GM12875 (cell line): Measurements from ENCODE around the gene HLA-DQA2.
"Not testable (repeated sequence)": the region's sequence is repeated elsewhere in the genome, so short reads cannot be mapped to it uniquely, and the experiment has no call there.

Source experiments
- H3K4me3 ChIP-seq: one replicate; pipeline ENCODE4 v1.5.1; 2011; ENCODE audit warnings: low read depth, low read length, control low read depth
- TF ChIP-seq, protein P1 (sequence below): IDR thresholded peaks from 2 replicates; pipeline ENCODE4 v1.5.1; 2011; ENCODE audit warnings: low read depth, mild to moderate bottlenecking, control low read depth, inconsistent platforms, low read length, moderate library complexity, borderline replicate concordance; ENCODE audit not compliant: insufficient read depth

The HLA-DQA2 gene

DNA sequence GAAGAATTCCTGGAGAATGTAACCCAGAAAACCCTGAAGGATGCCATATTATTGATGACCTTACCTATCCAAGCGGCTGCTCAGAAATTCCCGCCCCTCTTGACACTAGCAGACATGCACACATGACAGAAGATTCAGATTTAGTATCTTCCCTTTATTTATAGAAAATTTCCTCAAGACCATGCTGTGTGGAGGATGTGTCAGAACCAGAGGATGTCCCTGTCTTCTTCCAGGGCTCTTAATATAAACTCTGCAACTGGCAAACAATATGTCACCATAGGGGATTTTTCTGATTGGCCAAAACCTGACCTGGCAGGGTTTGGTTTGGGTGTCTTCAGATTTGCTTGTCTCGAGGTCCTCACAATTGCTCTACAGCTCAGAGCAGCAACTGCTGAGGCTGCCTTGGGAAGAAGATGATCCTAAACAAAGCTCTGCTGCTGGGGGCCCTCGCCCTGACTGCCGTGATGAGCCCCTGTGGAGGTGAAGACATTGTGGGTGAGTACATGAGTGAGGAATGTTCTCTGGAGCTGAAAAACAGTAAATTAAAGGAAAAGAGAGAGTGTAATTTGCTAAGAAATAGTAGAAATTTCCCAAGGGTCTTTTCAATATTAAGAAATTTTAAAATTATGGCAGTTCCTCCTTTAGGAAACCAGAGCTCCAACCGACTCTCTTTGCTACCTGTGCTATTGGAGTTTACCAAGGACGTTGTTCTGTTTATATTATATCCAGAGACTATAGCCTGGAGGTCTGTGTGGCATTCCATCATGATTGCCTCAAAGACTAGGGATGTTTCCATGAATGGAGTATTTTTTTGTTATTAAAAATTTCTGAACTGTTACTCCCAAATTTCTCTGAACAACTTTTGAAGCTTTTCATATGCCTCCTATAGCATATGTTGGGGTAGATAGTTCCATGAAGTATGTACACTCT is at the start of gene HLA-DQA2:
Gene HLA-DQA2 (plus strand): TSS at position 361 of the 930 bp plus-strand sequence. CDS start 53 bp downstream, at position 414.
- TF ChIP-seq, protein P1, sequence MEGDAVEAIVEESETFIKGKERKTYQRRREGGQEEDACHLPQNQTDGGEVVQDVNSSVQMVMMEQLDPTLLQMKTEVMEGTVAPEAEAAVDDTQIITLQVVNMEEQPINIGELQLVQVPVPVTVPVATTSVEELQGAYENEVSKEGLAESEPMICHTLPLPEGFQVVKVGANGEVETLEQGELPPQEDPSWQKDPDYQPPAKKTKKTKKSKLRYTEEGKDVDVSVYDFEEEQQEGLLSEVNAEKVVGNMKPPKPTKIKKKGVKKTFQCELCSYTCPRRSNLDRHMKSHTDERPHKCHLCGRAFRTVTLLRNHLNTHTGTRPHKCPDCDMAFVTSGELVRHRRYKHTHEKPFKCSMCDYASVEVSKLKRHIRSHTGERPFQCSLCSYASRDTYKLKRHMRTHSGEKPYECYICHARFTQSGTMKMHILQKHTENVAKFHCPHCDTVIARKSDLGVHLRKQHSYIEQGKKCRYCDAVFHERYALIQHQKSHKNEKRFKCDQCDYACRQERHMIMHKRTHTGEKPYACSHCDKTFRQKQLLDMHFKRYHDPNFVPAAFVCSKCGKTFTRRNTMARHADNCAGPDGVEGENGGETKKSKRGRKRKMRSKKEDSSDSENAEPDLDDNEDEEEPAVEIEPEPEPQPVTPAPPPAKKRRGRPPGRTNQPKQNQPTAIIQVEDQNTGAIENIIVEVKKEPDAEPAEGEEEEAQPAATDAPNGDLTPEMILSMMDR, result no peak
- no peak within 1 kb of the TSS for H3K4me3 ChIP-seq

DNA sequence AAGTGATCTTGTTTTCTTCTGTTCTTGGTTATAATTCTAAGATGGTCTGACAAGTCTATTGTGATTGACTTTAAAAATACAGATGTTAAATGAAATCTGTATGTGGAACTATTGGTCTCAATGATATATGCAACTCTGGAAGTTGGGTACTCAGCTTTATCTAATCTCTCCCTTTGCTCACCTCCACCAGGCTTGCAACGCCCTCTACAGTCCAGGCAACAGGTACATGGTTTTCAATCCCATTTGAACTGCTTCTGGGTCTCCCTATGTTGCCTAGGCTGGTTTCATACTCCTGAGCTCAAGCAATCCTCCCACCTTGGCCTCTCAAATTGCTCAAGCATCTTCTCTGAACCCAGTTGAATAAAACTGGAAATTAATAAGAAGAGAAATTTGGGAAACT is 49.2 kb upstream of the HLA-DQA2 start:
- H3K4me3 ChIP-seq, result no peak overlapping the region
- TF ChIP-seq, protein P1, result peak; percentile 45; the same call in 1 of the 2 replicates

DNA sequence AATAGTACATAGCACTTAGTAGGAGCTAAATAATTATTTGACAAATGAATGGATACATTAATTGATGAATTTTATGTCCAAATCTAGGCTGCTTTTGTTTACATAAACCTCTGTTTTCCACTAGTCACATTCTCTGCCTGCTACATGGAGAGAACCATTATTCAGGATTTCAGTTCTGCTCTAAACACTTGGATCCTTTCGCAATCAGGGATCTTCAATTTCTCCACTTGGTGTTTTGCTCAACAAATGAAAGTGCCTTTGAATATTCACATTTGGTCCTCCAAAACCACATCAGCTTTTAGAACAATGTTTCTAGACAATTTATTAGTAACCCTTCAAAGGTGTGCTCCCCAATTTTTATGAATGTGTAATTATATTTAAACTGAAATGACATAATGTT is 44.2 kb upstream of the HLA-DQA2 start:
- H3K4me3 ChIP-seq, result no peak overlapping the region
- TF ChIP-seq, protein P1, result no peak

DNA sequence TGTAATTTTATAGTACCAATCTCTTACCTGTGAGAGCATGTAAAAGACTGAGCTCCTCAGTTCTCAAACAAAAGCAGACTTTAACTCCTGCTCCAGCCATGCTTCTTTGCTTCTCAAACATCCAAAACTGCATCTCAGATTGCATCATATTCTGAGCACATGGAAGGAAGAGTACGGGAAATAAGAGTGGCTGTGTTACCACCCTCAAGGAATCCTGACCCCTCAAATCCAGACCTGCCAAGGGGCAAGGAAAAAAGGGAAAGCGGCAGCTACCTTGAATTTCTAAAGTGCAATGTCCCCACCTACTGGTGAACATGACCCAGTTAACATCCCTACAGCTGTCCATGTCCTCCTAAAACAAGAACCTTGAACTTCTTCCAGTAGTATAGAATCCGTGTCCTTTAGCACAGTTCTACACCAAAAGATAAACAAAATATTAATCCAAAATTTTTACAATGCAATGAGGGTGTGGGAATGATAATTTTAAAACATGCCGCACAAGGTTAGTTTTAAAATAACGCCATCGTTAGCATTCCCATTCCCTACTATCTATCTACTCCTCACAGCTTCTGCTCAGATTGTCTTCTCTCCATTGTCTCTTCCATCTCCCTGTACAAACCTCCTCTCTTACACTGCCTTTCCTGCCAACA is 40.7 kb upstream of the HLA-DQA2 start:
- TF ChIP-seq, protein P1, result peak; percentile 50; the same call in 1 of the 2 replicates
- H3K4me3 ChIP-seq, result no peak overlapping the region

DNA sequence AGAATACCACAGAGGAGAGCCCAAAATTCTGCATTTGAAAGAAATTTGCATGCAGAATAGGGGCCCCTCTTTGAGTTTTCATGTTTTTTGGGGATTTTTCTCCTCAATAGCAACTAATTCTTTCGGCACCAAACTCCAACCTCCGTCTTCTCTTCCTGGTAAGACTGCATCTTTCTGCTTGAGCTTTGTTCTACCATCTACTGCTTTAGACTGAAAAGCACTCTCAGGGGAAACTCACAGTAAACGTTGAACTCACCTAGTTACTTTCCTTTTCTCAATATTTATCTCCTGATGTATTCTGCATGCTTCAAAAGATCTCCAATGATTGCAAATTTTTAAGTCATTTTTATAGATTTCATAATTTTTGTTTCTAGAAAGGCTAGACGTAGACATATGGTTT is 37.8 kb upstream of the HLA-DQA2 start:
- TF ChIP-seq, protein P1, result no peak
- H3K4me3 ChIP-seq, result no peak overlapping the region

DNA sequence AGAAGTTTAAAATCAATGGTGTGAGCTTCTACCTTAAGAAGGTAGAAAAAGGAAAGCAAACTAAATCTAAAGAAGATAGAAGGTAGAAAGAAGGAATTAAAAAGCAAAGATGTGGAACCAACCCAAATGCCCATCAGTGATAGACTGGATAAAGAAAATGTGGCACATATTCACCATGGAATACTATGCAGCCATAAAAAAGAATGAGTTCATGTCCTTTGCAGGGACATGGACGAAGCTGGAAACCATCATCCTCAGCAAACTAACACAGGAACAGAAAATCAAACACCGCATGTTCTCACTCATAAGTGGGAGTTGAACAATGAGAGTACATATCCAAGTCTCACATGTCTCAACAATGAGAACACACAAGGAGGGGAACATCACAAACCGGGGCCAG is 36.0 kb upstream of the HLA-DQA2 start:
- not testable (repeated sequence) for H3K4me3 ChIP-seq

DNA sequence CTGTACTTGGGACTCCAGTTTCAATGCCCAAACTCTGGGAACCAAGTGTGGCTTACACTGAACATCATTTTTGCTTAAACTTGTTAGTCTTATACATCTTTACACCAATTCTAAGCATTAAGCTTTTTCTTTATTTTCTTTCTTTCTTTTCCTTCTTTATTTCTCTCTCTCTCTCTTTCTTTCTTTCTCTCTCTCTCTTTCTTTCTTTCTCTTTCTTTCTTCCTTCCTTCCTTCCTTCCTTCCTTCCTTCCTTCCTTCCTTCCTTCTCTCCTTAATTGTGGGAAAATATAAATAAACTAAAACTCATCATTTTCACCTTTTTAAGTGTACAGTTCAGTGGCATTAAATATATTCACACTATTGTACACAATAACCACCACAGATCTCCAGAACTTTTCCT is 31.6 kb upstream of the HLA-DQA2 start:
- TF ChIP-seq, protein P1, result no peak
- H3K4me3 ChIP-seq, result no peak overlapping the region
